Activated T-cell treated with anti-CD3 and anti-CD28 coated beads, Interleukin-2, amount 50 U/mL, for 48 hours (primary cell): Measurements from ENCODE around the gene NPM3.

Source experiments
- DNase-seq, 2 experiments: peaks; one replicate each; pipeline ENCODE4 v3.0.0-alpha.2; 2020

NPM3 gene

GRCh38 chr10:101749047-101750016 lies 33.9 kb downstream of the NPM3 start:
- no peak for DNase-seq

GRCh38 chr10:101748496-101748895 lies 34.8 kb downstream of the NPM3 start:
- DNase-seq, result no peak

- no peak for DNase-seq
Observed at GRCh38 chr10:101745074-101745696, 38.1 kb downstream of the NPM3 start.

GRCh38 chr10:101744267-101744666 lies 39.0 kb downstream of the NPM3 start:
- no peak for DNase-seq

GRCh38 chr10:101741938-101742337 lies 41.3 kb downstream of the NPM3 start:
- no peak for DNase-seq

- DNase-seq, result no peak
Observed at GRCh38 chr10:101736666-101737065, 46.6 kb downstream of the NPM3 start.

- no peak for DNase-seq
Observed at GRCh38 chr10:101732096-101732495, 51.1 kb downstream of the NPM3 start.
